Left hindlimb (tissue), 1 donor: ENCODE results near the gene CCDC196.
"Not testable (repeated sequence)": the region's sequence is repeated elsewhere in the genome, so short reads cannot be mapped to it uniquely, and the experiment has no call there.

Experiments used
- DNase-seq: peaks from one replicate; pipeline ENCODE4 v3.0.0-alpha.2; 2018

Gene CCDC196

GRCh38 chr14:66496188-66496807 is 10.1 kb downstream of the CCDC196 start:
- DNase-seq: no peak

- no peak for DNase-seq
These were observed 10.7 kb downstream of the CCDC196 start for GRCh38 chr14:66496911-66497310.

- no peak for DNase-seq
These were observed 12.1 kb downstream of the CCDC196 start for GRCh38 chr14:66498311-66498710.

- no peak for DNase-seq
These were observed 15.4 kb downstream of the CCDC196 start for GRCh38 chr14:66501592-66501991.

GRCh38 chr14:66502836-66503235 is 16.7 kb downstream of the CCDC196 start:
- not testable (repeated sequence) for DNase-seq

GRCh38 chr14:66503532-66503931 is 17.4 kb downstream of the CCDC196 start:
- DNase-seq: no peak

- no peak for DNase-seq
These were observed 21.1 kb downstream of the CCDC196 start for GRCh38 chr14:66507181-66507721.

- peak; percentile 98 for DNase-seq
These were observed 21.8 kb downstream of the CCDC196 start, which contains the start of gene GPHN for GRCh38 chr14:66507722-66508546. GPHN (plus strand) TSS chr14:66508147.

- no peak for DNase-seq
These were observed 22.3 kb downstream of the CCDC196 start for GRCh38 chr14:66508547-66508845.

GRCh38 chr14:66508846-66509621 is 22.9 kb downstream of the CCDC196 start:
- peak; percentile 55 for DNase-seq

GRCh38 chr14:66509874-66510273 is 23.7 kb downstream of the CCDC196 start:
- no peak for DNase-seq

- DNase-seq: no peak
These were observed 25.7 kb downstream of the CCDC196 start for GRCh38 chr14:66511849-66512248.

- no peak for DNase-seq
These were observed 28.0 kb downstream of the CCDC196 start for GRCh38 chr14:66514213-66514612.

GRCh38 chr14:66530526-66530925 is 44.4 kb downstream of the CCDC196 start:
- DNase-seq: no peak

GRCh38 chr14:66539034-66539433 is 52.9 kb downstream of the CCDC196 start:
- DNase-seq: no peak

GRCh38 chr14:66540038-66540437 is 53.9 kb downstream of the CCDC196 start:
- no peak for DNase-seq

GRCh38 chr14:66541627-66542026 is 55.5 kb downstream of the CCDC196 start:
- no peak for DNase-seq

GRCh38 chr14:66543996-66544395 is 57.8 kb downstream of the CCDC196 start:
- no peak for DNase-seq

GRCh38 chr14:66545191-66545590 is 59.0 kb downstream of the CCDC196 start:
- not testable (repeated sequence) for DNase-seq

GRCh38 chr14:66545751-66546150 is 59.6 kb downstream of the CCDC196 start:
- not testable (repeated sequence) for DNase-seq
